Thyroid gland (tissue), 4 donors: Measurements from ENCODE around the gene COMMD6. TPM values are rescaled to one million over a fixed set of nuclear protein-coding genes. Genes with fewer than 3 reads are reported as not detected.

ENCODE experiments used
- DNase-seq, 2 donors: peaks; one replicate each; pipeline ENCODE4 v3.0.0-alpha.2; 2019
- H3K27ac ChIP-seq, 3 donors: fragments of 200-600 bp; sonication (generic); 1 replicate in 2 of 3; 2 replicates in 1 of 3; pipeline ENCODE4 v1.5.1; 2016 to 2019; ENCODE audit warnings: mild to moderate bottlenecking in 1 of 3, moderate library complexity in 1 of 3
- H3K27me3 ChIP-seq: fragments of 200-600 bp; sonication (generic); one replicate; pipeline ENCODE4 v1.5.1; 2019
- H3K36me3 ChIP-seq, 2 donors: fragments of 200-600 bp; sonication (generic); one replicate each; pipeline ENCODE4 v1.5.1; 2016 to 2019
- H3K4me1 ChIP-seq, 2 donors: fragments of 200-600 bp; sonication (generic); one replicate each; pipeline ENCODE4 v1.5.1; 2017 to 2019
- H3K4me3 ChIP-seq, 3 donors: fragments of 200-600 bp; sonication (generic); replicated peaks in 1 of 3; 1 replicate in 2 of 3; 2 replicates in 1 of 3; pipeline ENCODE4 v1.5.1; 2016; ENCODE audit warnings: mild to moderate bottlenecking in 1 of 3
- H3K9me3 ChIP-seq: fragments of 200-600 bp; sonication (generic); one replicate; pipeline ENCODE4 v1.5.1; 2017
- POLR2A ChIP-seq, 2 donors: fragments of 450-650 bp; IDR thresholded peaks; one replicate each; pipeline ENCODE4 v1.6.1; 2017; ENCODE audit warnings: antibody characterized with exemption in 2 of 2, mild to moderate bottlenecking in 2 of 2, moderate library complexity in 1 of 2
- WGBS, 2 donors: methylation state at CpG; one replicate each; pipeline ENCODE4 v1.1.5; 2017; 5-methylcytosine and 5-hydroxymethylcytosine counted together
- intact Hi-C: fragments of 100-400 bp; cut with DNase I; formaldehyde crosslinking; loops from one replicate; pipeline ENCODE4 v1.15.1; 2023
- total RNA-seq, 4 donors: library from RNA; depleted of rRNA; stranded (reverse); fragments of >200 nt; gene quantifications; one replicate each; pipeline ENCODE4 v1.2.3, GENCODE V29; 2016
- TF ChIP-seq, protein P1 (sequence below), 6 experiments: fragments of 200-600 bp in 3 of 6; fragments of 450-650 bp in 3 of 6; sonication (generic) in 3 of 6; IDR thresholded peaks; one replicate each; pipeline ENCODE4 v1.5.1; 2016 to 2019; ENCODE audit warnings: antibody characterized with exemption in 6 of 6, mild to moderate bottlenecking in 2 of 6, inconsistent platforms in 1 of 6, moderate library complexity in 1 of 6

Gene COMMD6
- total RNA-seq, 4 donors from 2014 or later, result 84.6 to 1,117 (median 185) TPM

DNA sequence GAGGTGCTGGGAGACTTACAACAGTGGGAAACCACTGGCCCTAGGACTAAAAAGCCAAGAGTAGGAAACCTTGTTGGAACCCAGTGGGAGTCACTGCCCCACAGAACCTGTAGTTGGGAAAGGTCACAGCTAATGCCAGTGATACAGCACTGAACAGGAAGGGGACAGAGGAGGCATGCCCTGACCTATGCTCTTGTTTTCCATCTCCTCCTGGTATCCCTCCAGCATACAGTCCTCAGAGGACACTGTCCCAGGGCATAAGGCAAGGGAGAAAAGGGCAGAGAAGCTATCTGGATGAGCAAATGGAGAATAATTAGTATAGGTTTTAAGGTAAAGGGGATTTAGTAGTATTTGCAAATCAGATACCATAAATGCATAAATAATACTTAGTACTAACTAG, 44.5 kb downstream of the COMMD6 start:
- intact Hi-C loops, result no loop called here
- H3K9me3 ChIP-seq, result no peaks in the 10 kb centered on the region

DNA sequence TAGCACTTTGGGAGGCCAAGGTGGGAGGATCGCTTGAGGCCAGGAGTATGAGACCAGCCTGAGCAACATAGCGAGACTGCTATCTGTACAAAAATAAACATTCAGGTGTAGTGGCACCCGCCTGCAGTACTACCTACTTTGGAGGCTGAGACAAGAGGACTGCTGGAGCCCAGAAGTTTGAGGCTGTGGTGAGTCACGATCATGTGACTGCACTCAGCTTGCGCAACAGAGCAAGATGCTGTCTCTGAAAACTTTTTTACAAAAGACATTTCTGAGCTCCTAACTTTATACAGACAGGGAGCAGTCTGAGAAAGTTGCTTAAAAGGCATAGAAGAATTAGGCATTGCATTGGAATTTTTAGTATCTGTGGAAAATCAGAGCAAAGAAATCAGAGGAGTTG, 45.3 kb downstream of the COMMD6 start:
- Histone ChIP-seq H3K4me3 (no peak overlapping the region), H3K4me1 (peaks cover 4 to 5% of the 10 kb centered on the region in 2 donors), H3K27ac (no peak overlapping the region), H3K27me3 (no peaks in the 10 kb centered on the region), H3K9me3 (no peaks in the 10 kb centered on the region), H3K36me3 (no peaks in the 10 kb centered on the region)
- no peak for DNase-seq
- TF ChIP-seq, protein P1, sequence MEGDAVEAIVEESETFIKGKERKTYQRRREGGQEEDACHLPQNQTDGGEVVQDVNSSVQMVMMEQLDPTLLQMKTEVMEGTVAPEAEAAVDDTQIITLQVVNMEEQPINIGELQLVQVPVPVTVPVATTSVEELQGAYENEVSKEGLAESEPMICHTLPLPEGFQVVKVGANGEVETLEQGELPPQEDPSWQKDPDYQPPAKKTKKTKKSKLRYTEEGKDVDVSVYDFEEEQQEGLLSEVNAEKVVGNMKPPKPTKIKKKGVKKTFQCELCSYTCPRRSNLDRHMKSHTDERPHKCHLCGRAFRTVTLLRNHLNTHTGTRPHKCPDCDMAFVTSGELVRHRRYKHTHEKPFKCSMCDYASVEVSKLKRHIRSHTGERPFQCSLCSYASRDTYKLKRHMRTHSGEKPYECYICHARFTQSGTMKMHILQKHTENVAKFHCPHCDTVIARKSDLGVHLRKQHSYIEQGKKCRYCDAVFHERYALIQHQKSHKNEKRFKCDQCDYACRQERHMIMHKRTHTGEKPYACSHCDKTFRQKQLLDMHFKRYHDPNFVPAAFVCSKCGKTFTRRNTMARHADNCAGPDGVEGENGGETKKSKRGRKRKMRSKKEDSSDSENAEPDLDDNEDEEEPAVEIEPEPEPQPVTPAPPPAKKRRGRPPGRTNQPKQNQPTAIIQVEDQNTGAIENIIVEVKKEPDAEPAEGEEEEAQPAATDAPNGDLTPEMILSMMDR (IDR thresholded peaks at IDR 0.05), result no peak
- TF ChIP-seq POLR2A (IDR thresholded peaks at IDR 0.05), result no peak
- intact Hi-C loops, result no loop called here
- 96 to 97% methylated on average over 5 of the region's 5 CpGs for WGBS, 2 donors

More for the DNA sequence above, 44.5 kb downstream of the COMMD6 start:
- Histone ChIP-seq H3K27me3 (no peaks in the 10 kb centered on the region), H3K4me3 (no peak overlapping the region), H3K36me3 (no peaks in the 10 kb centered on the region), H3K27ac (no peak overlapping the region), H3K4me1 (peaks cover 4 to 5% of the 10 kb centered on the region in 2 donors)
- DNase-seq, result no peak
- no peak for TF ChIP-seq POLR2A (IDR thresholded peaks at IDR 0.05)
- TF ChIP-seq, protein P1 (IDR thresholded peaks at IDR 0.05), result no peak

DNA sequence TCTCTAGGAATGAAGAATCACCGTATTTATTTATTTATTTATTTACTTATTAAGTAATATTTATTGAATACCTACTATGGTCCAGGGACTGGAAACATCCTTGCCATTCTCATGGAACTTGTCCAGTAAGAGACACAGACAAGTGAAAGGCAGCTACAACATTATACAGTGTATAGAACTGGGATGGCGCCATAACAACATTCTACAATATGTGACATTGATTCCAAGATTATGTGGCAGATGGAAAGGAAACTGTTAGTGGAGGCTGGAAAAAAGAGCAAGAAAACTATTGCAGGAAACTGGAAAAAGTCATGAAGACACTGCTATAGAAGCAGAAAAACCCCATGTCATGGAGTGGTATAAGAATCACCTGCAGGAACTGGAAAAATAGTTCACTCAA, 46.3 kb downstream of the COMMD6 start:
- Histone ChIP-seq H3K27ac (no peak overlapping the region), H3K36me3 (no peaks in the 10 kb centered on the region), H3K9me3 (no peaks in the 10 kb centered on the region), H3K4me3 (no peak overlapping the region), H3K27me3 (no peaks in the 10 kb centered on the region), H3K4me1 (peaks cover 4 to 8% of the 10 kb centered on the region in 2 donors)
- TF ChIP-seq, protein P1 (IDR thresholded peaks at IDR 0.05), result no peak
- TF ChIP-seq POLR2A (IDR thresholded peaks at IDR 0.05), result no peak
- 91 to 93% methylated on average over 2 of the region's 2 CpGs for WGBS, 2 donors
- intact Hi-C loops, result no loop called here
- no peak for DNase-seq

DNA sequence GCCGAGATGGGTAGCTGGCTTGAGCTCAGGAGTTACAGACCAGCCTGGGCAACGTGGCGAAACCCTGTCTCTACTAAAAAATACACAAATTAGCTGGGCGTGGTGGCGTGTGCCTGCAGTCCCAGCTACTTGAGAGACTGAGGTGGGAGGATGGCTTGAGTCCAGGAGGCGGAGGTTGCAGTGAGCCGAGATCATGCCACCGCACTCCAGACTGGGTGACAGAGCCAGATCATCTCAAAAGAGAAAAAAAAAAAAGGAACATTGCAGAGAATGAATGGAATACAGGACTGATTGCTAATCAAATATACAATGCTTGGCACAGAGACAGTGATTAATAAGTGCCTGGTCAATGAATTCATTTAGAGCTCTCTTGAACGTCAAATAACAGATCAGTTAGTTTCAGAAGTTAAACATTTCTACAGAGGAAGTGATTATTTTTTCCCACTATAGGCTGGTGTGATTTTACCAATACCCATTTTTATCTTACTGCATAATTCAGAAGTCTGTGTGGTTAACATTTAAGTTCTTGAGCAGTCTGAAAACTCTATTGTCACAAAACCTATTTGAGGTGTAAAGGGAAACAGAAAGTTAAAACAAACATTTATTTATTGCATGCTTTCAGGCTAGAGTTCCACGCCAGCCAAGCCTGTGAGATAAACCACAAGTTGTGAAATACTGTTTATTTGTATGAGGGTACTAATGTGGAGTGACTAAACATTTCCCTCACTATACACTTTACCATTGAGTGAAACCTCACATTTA, 48.0 kb downstream of the COMMD6 start:
- WGBS, 2 donors, result 28 to 42% methylated on average over 10 of the region's 10 CpGs
- intact Hi-C loops, result loop anchor here (10.0 kb wide), 1 partner anchor 55 kb away; the partner anchor contains the start of gene UCHL3
- H3K4me3 ChIP-seq, result no peak overlapping the region

More for the DNA sequence above, 48.0 kb downstream of the COMMD6 start:
- TF ChIP-seq, protein P1 (IDR thresholded peaks at IDR 0.05), result no peak
- no peak for TF ChIP-seq POLR2A (IDR thresholded peaks at IDR 0.05)
- Histone ChIP-seq H3K4me1 (peaks cover 8 to 16% of the 10 kb centered on the region in 2 donors), H3K36me3 (no peaks in the 10 kb centered on the region), H3K27me3 (no peaks in the 10 kb centered on the region), H3K27ac (no peak overlapping the region), H3K9me3 (no peaks in the 10 kb centered on the region)
- peak; percentile 85 to 86 for DNase-seq
